Karpas-422 (cell line): Measurements from ENCODE around the gene P3H3. TPM values are rescaled to one million over a fixed set of nuclear protein-coding genes. Genes with fewer than 3 reads are reported as not detected.

Experiments
- DNase-seq: peaks from one replicate; pipeline ENCODE4 v3.0.0-alpha.2; 2015
- H2AFZ ChIP-seq: fragments of 200-600 bp; sonication (generic); 2 replicates; pipeline ENCODE4 v1.6.1; 2014; ENCODE audit warnings: antibody characterized with exemption, low read length, mixed read lengths
- H3K27ac ChIP-seq: fragments of 200-600 bp; sonication (generic); 2 replicates; pipeline ENCODE4 v1.5.1; 2014; ENCODE audit warnings: mild to moderate bottlenecking, low read length, moderate library complexity
- H3K27me3 ChIP-seq: fragments of 200-600 bp; sonication (generic); 2 replicates; pipeline ENCODE4 v1.6.1; 2014; ENCODE audit warnings: low read length, mixed read lengths
- H3K36me3 ChIP-seq: fragments of 200-600 bp; sonication (generic); 2 replicates; pipeline ENCODE4 v1.6.1; 2014; ENCODE audit warnings: low read length, mixed read lengths; ENCODE audit not compliant: insufficient read depth
- H3K4me1 ChIP-seq: fragments of 200-600 bp; sonication (generic); 2 replicates; pipeline ENCODE4 v1.6.1; 2014; ENCODE audit warnings: mild to moderate bottlenecking, low read length, mixed read lengths
- H3K4me2 ChIP-seq: fragments of 200-600 bp; sonication (generic); 2 replicates; pipeline ENCODE4 v1.6.1; 2014; ENCODE audit warnings: low read length, low read depth, mild to moderate bottlenecking; ENCODE audit not compliant: poor library complexity, severe bottlenecking
- H3K4me3 ChIP-seq: fragments of 200-600 bp; sonication (generic); 2 replicates; pipeline ENCODE4 v1.5.1; 2014; ENCODE audit warnings: mild to moderate bottlenecking, antibody characterized with exemption, low read length, mixed read lengths
- H3K79me2 ChIP-seq: fragments of 200-600 bp; sonication (generic); 2 replicates; pipeline ENCODE4 v1.6.1; 2014; ENCODE audit warnings: mild to moderate bottlenecking, low read length, mixed read lengths
- H3K9ac ChIP-seq: fragments of 200-600 bp; sonication (generic); 2 replicates; pipeline ENCODE4 v1.6.0; 2014; ENCODE audit warnings: low read length
- H3K9me2 ChIP-seq: fragments of 200-600 bp; sonication (generic), shearing (Covaris generic); replicated peaks from 2 replicates; pipeline ENCODE4 v1.6.0; 2014; ENCODE audit warnings: mild to moderate bottlenecking, low read length, moderate library complexity; ENCODE audit not compliant: insufficient read depth
- H3K9me3 ChIP-seq: fragments of 300-700, 200-600 bp; sonication (generic); 2 replicates; pipeline ENCODE4 v1.6.1; 2014; ENCODE audit warnings: low read length, mixed read lengths
- H4K20me1 ChIP-seq: fragments of 200-600 bp; sonication (generic); 2 replicates; pipeline ENCODE4 v1.6.1; 2014; ENCODE audit warnings: mild to moderate bottlenecking, antibody characterized with exemption, low read length, low read depth; ENCODE audit not compliant: insufficient read depth
- total RNA-seq: library from RNA; depleted of rRNA; stranded (reverse); fragments of >200 nt; shearing (Covaris generic); gene quantifications from 2 replicates; pipeline ENCODE4 v1.2.3, GENCODE V29; 2014; ENCODE audit warnings: low replicate concordance

Gene P3H3
- total RNA-seq, 1 experiment from 2014 or later = 3.1 TPM

GRCh38 chr12:6792522-6793201 is 35.5 kb upstream of the P3H3 start:
- peaks cover 13% of the 10 kb centered on the region for H3K4me1 ChIP-seq
- no peaks in the 10 kb centered on the region for H3K79me2 ChIP-seq
- no peaks in the 10 kb centered on the region for H3K9me2 ChIP-seq
- no peaks in the 10 kb centered on the region for H3K9me3 ChIP-seq
- DNase-seq = peak; percentile 54
- peak overlapping the region; percentile 30 for H3K4me2 ChIP-seq
- no peak overlapping the region for H3K27ac ChIP-seq
- no peak overlapping the region for H3K4me3 ChIP-seq
- H3K36me3 ChIP-seq = no peaks in the 10 kb centered on the region
- peak overlapping the region; percentile 81 for H2AFZ ChIP-seq
- H3K9ac ChIP-seq = peak overlapping the region; percentile 18; the same call in 1 of the 2 replicates
- no peaks in the 10 kb centered on the region for H4K20me1 ChIP-seq
- H3K27me3 ChIP-seq = no peaks in the 10 kb centered on the region

- H3K4me1 ChIP-seq = peaks cover 13% of the 10 kb centered on the region
- H2AFZ ChIP-seq = no peak overlapping the region
- H3K9me2 ChIP-seq = no peaks in the 10 kb centered on the region
- no peaks in the 10 kb centered on the region for H3K27me3 ChIP-seq
- no peaks in the 10 kb centered on the region for H3K36me3 ChIP-seq
- no peaks in the 10 kb centered on the region for H3K9me3 ChIP-seq
- H4K20me1 ChIP-seq = no peaks in the 10 kb centered on the region
- H3K4me3 ChIP-seq = no peak overlapping the region
- no peak for DNase-seq
- no peak overlapping the region for H3K27ac ChIP-seq
- no peak overlapping the region for H3K4me2 ChIP-seq
- H3K9ac ChIP-seq = no peak overlapping the region
- H3K79me2 ChIP-seq = no peaks in the 10 kb centered on the region
Measured at GRCh38 chr12:6795088-6795487, 33.1 kb upstream of the P3H3 start.

GRCh38 chr12:6796576-6796975 is 31.6 kb upstream of the P3H3 start:
- H3K27me3 ChIP-seq = no peaks in the 10 kb centered on the region
- H2AFZ ChIP-seq = no peak overlapping the region
- no peak overlapping the region for H3K27ac ChIP-seq
- DNase-seq = no peak
- H3K79me2 ChIP-seq = no peaks in the 10 kb centered on the region
- H3K4me1 ChIP-seq = peaks cover 13% of the 10 kb centered on the region
- no peaks in the 10 kb centered on the region for H3K36me3 ChIP-seq
- no peak overlapping the region for H3K4me3 ChIP-seq
- H4K20me1 ChIP-seq = no peaks in the 10 kb centered on the region
- H3K9me3 ChIP-seq = no peaks in the 10 kb centered on the region
- H3K4me2 ChIP-seq = no peak overlapping the region
- H3K9ac ChIP-seq = no peak overlapping the region
- no peaks in the 10 kb centered on the region for H3K9me2 ChIP-seq

DNA sequence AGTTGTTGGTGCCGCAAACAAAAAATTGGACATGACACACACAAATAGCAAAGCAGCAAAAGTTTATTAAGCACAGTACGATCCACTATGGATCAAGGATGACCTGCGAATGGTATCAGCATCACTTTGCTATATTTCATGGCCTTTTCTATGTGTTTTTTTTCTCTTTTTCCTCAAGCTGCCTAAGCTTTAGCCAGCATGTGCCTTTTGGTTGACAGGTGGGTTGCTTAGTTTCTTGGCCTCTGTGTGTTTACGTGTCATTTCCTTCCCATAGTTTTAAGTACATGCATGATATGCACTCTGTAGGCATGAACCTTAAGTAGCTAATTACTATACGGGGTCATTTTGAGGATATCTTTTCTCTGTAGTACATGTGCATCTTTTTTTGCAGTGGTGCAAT is 29.1 kb upstream of the P3H3 start:
- Histone ChIP-seq H3K4me2 (no peak overlapping the region), H3K27ac (no peak overlapping the region), H3K9me2 (no peaks in the 10 kb centered on the region), H3K36me3 (no peaks in the 10 kb centered on the region), H3K4me1 (no peaks in the 10 kb centered on the region), H3K27me3 (no peaks in the 10 kb centered on the region), H2AFZ (no peak overlapping the region), H3K9ac (no peak overlapping the region), H3K79me2 (no peaks in the 10 kb centered on the region), H3K4me3 (no peak overlapping the region), H3K9me3 (no peaks in the 10 kb centered on the region), H4K20me1 (no peaks in the 10 kb centered on the region)
- DNase-seq = no peak

DNA sequence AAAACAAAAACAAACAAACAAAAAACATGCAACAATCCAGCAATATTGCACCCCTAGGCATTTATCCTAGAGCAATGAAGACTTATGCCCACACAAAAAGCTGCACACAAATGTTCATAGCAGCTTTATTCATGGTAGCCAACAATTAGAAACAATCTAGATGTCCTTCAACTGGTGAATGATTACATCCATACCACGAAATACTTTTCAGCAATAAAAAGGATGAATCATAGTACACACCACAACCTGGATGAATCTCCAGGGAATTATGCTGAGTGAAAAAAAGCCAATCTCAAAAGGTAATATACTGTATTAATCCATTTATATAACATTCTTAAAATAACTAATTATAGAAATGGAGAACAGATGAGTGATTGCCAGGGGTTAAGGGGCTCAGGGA is 21.0 kb upstream of the P3H3 start:
- no peaks in the 10 kb centered on the region for H3K27me3 ChIP-seq
- no peak overlapping the region for H3K4me3 ChIP-seq
- no peaks in the 10 kb centered on the region for H3K9me2 ChIP-seq
- H4K20me1 ChIP-seq = no peaks in the 10 kb centered on the region
- H3K4me2 ChIP-seq = no peak overlapping the region
- no peak overlapping the region for H2AFZ ChIP-seq
- H3K9me3 ChIP-seq = no peaks in the 10 kb centered on the region
- no peak overlapping the region for H3K9ac ChIP-seq
- no peak overlapping the region for H3K27ac ChIP-seq
- DNase-seq = no peak
- H3K36me3 ChIP-seq = no peaks in the 10 kb centered on the region
- no peaks in the 10 kb centered on the region for H3K79me2 ChIP-seq
- H3K4me1 ChIP-seq = no peaks in the 10 kb centered on the region

DNA sequence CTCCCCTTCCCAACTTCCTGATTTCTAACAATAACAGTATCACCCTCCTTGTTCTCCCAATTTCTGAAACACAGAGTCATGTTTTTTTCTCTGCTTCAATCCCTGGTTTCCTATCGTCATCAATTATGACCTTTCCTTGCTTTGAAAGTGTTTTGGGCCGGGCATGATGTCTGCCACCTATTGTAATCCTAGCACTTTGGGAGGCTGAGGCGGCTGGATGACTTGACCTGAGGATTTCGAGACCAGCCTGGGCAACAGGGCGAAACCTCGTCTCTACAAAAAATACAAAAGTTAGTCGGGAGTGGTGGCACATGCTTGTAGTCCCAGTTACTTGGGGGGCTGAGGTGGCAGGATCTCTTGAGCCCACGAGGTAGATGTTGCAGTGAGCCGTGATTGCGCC is 19.2 kb upstream of the P3H3 start:
- Histone ChIP-seq H3K9ac (no peak overlapping the region), H2AFZ (no peak overlapping the region), H4K20me1 (no peaks in the 10 kb centered on the region), H3K79me2 (no peaks in the 10 kb centered on the region), H3K4me2 (no peak overlapping the region), H3K9me2 (no peaks in the 10 kb centered on the region), H3K27ac (no peak overlapping the region), H3K4me3 (no peak overlapping the region), H3K36me3 (no peaks in the 10 kb centered on the region), H3K9me3 (no peaks in the 10 kb centered on the region), H3K27me3 (no peaks in the 10 kb centered on the region), H3K4me1 (peaks cover 3% of the 10 kb centered on the region; the same call in 1 of the 2 replicates)
- DNase-seq = no peak

GRCh38 chr12:6810758-6811157 is 17.4 kb upstream of the P3H3 start:
- Histone ChIP-seq H3K9me3 (no peaks in the 10 kb centered on the region), H3K9me2 (no peaks in the 10 kb centered on the region), H3K79me2 (no peaks in the 10 kb centered on the region), H4K20me1 (no peaks in the 10 kb centered on the region), H3K27ac (no peak overlapping the region), H3K4me1 (peaks cover 3% of the 10 kb centered on the region; the same call in 1 of the 2 replicates), H2AFZ (0 out of 2 replicates have a peak overlapping the region, but pooled peaks have one; percentile 23), H3K4me3 (no peak overlapping the region), H3K27me3 (no peaks in the 10 kb centered on the region), H3K4me2 (no peak overlapping the region), H3K9ac (no peak overlapping the region), H3K36me3 (no peaks in the 10 kb centered on the region)
- DNase-seq = no peak

GRCh38 chr12:6813363-6813762 is 14.8 kb upstream of the P3H3 start:
- Histone ChIP-seq H3K4me2 (no peak overlapping the region), H4K20me1 (no peaks in the 10 kb centered on the region), H3K79me2 (no peaks in the 10 kb centered on the region), H3K4me3 (no peak overlapping the region), H3K4me1 (peaks cover 3% of the 10 kb centered on the region; the same call in 1 of the 2 replicates), H2AFZ (no peak overlapping the region), H3K27me3 (no peaks in the 10 kb centered on the region), H3K9me3 (no peaks in the 10 kb centered on the region), H3K9me2 (no peaks in the 10 kb centered on the region), H3K27ac (no peak overlapping the region), H3K9ac (no peak overlapping the region), H3K36me3 (no peaks in the 10 kb centered on the region)
- no peak for DNase-seq
